MM.1S (cell line): Measurements from ENCODE around the gene LMOD1.
"Not testable (repeated sequence)": the region's sequence is repeated elsewhere in the genome, so short reads cannot be mapped to it uniquely, and the experiment has no call there.

Experiments
- DNase-seq: peaks from one replicate; pipeline ENCODE4 v3.0.0-alpha.2; 2015
- H2AFZ ChIP-seq: fragments of 300-600 bp; sonication (generic); 2 replicates; pipeline ENCODE4 v1.6.0; 2016; ENCODE audit warnings: antibody characterized with exemption, low read length
- H3F3A ChIP-seq: fragments of 300-600 bp; sonication (generic); 2 replicates; pipeline ENCODE4 v1.6.1; 2016; ENCODE audit warnings: mild to moderate bottlenecking, antibody characterized with exemption, low read length, moderate library complexity, mixed read lengths; ENCODE audit not compliant: insufficient read depth
- H3K27ac ChIP-seq: fragments of 300-600 bp; sonication (generic); 2 replicates; pipeline ENCODE4 v1.5.1; 2016; ENCODE audit warnings: mild to moderate bottlenecking, low read length
- H3K27me3 ChIP-seq: fragments of 300-600 bp; sonication (generic); replicated peaks from 2 replicates; pipeline ENCODE4 v1.6.0; 2016; ENCODE audit warnings: low read length; ENCODE audit not compliant: insufficient read depth
- H3K36me3 ChIP-seq: fragments of 300-600 bp; sonication (generic); replicated peaks from 2 replicates; pipeline ENCODE4 v1.6.1; 2016; ENCODE audit warnings: mild to moderate bottlenecking, low read length, mixed read lengths; ENCODE audit not compliant: insufficient read depth
- H3K4me1 ChIP-seq: fragments of 300-600 bp; sonication (generic); 2 replicates; pipeline ENCODE4 v1.6.1; 2016; ENCODE audit warnings: low read length, mixed read lengths
- H3K4me2 ChIP-seq: fragments of 300-600 bp; sonication (generic); 2 replicates; pipeline ENCODE4 v1.6.0; 2016; ENCODE audit warnings: low read depth, low read length
- H3K4me3 ChIP-seq: fragments of 300-600 bp; sonication (generic); 2 replicates; pipeline ENCODE4 v1.5.1; 2016; ENCODE audit warnings: low read length, mixed read lengths
- H3K79me2 ChIP-seq: fragments of 300-600 bp; sonication (generic); 2 replicates; pipeline ENCODE4 v1.6.1; 2016; ENCODE audit warnings: mixed run types, low read length, mixed read lengths
- H3K9ac ChIP-seq: fragments of 300-600 bp; sonication (generic); 2 replicates; pipeline ENCODE4 v1.6.1; 2016; ENCODE audit warnings: low read length, mixed read lengths
- H3K9me2 ChIP-seq: fragments of 300-600 bp; sonication (generic); replicated peaks from 2 replicates; pipeline ENCODE4 v1.6.1; 2016; ENCODE audit warnings: mild to moderate bottlenecking, low read length, mixed read lengths; ENCODE audit not compliant: insufficient read depth
- H3K9me3 ChIP-seq: fragments of 300-600 bp; sonication (generic); replicated peaks from 2 replicates; pipeline ENCODE4 v1.6.1; 2016; ENCODE audit warnings: mild to moderate bottlenecking, low read length, mixed read lengths; ENCODE audit not compliant: insufficient read depth
- H4K20me1 ChIP-seq: fragments of 300-600 bp; sonication (generic); 2 replicates; pipeline ENCODE4 v1.6.1; 2016; ENCODE audit warnings: mild to moderate bottlenecking, low read length, moderate library complexity, mixed read lengths; ENCODE audit not compliant: insufficient read depth
- CTCF ChIP-seq: fragments of 300-600 bp; sonication (generic); IDR thresholded peaks from 2 replicates; pipeline ENCODE4 v1.5.1; 2016; ENCODE audit warnings: antibody characterized with exemption, low read length, mixed read lengths
- EZH2 ChIP-seq: fragments of 300-600 bp; sonication (generic); optimal IDR thresholded peaks from 2 replicates; pipeline ENCODE3; 2017; ENCODE audit warnings: low read depth, mild to moderate bottlenecking, antibody characterized with exemption, low read length, mixed read lengths
- EZH2phosphoT487 ChIP-seq: fragments of 300-600 bp; sonication (generic); IDR thresholded peaks from 2 replicates; pipeline ENCODE4 v1.6.1; 2018; ENCODE audit warnings: antibody characterized with exemption, low read length

The LMOD1 gene

GRCh38 chr1:201870397-201870796, 76.0 kb downstream of the LMOD1 start:
- H3K36me3 ChIP-seq = peaks cover 34% of the 10 kb centered on the region; the same call in 1 of the 2 replicates
- no peaks in the 10 kb centered on the region for H3K9me3 ChIP-seq
- H3K27ac ChIP-seq = no peak overlapping the region
- no peak overlapping the region for H3K4me2 ChIP-seq
- no peaks in the 10 kb centered on the region for H3K79me2 ChIP-seq
- H2AFZ ChIP-seq = no peak overlapping the region
- no peaks in the 10 kb centered on the region for H3F3A ChIP-seq
- H4K20me1 ChIP-seq = no peaks in the 10 kb centered on the region
- no peak overlapping the region for H3K9ac ChIP-seq
- no peak for DNase-seq
- no peaks in the 10 kb centered on the region for H3K27me3 ChIP-seq
- H3K9me2 ChIP-seq = no peaks in the 10 kb centered on the region
- no peak for TF ChIP-seq EZH2phosphoT487
- TF ChIP-seq CTCF = no peak
- TF ChIP-seq EZH2 = no peak
- no peak overlapping the region for H3K4me3 ChIP-seq
- H3K4me1 ChIP-seq = no peaks in the 10 kb centered on the region

GRCh38 chr1:201861448-201861847, 84.9 kb downstream of the LMOD1 start:
- no peaks in the 10 kb centered on the region; the same call in 1 of the 2 replicates for H4K20me1 ChIP-seq
- no peak overlapping the region for H3K27ac ChIP-seq
- H3F3A ChIP-seq = peaks cover 11% of the 10 kb centered on the region
- H3K9me3 ChIP-seq = no peaks in the 10 kb centered on the region
- H3K4me1 ChIP-seq = peaks cover 13% of the 10 kb centered on the region
- H3K36me3 ChIP-seq = peaks cover 18% of the 10 kb centered on the region
- TF ChIP-seq CTCF (no peak), EZH2phosphoT487 (no peak), EZH2 (no peak)
- H3K9me2 ChIP-seq = no peaks in the 10 kb centered on the region
- no peak overlapping the region for H3K9ac ChIP-seq
- no peak overlapping the region for H3K4me2 ChIP-seq
- no peak for DNase-seq
- no peak overlapping the region for H3K4me3 ChIP-seq
- H2AFZ ChIP-seq = no peak overlapping the region
- H3K79me2 ChIP-seq = no peaks in the 10 kb centered on the region
- no peaks in the 10 kb centered on the region for H3K27me3 ChIP-seq

DNA sequence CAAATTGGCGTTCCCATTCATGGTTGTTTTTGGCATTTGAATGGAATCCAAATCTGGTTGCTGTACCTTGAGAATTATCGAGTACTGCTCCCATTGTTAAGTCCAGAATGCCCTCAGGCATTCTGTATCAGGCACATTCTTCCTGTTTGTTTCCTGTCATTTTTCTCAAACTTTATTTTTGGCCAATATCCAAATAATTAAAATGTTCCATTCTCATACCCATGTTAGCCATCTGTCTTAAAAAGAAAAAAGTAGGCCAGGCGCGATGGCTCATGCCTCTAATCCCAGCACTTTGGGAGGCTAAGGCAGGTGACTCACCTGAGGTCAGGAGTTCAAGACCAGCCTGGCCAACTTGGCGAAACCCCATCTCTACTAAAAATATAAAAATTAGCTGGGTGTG, 86.9 kb downstream of the LMOD1 start:
- Histone ChIP-seq H3K9me2 (no peaks in the 10 kb centered on the region), H3K4me3 (no peak overlapping the region), H2AFZ (no peak overlapping the region), H3K4me1 (peaks cover 12% of the 10 kb centered on the region), H3K9ac (no peak overlapping the region), H3K9me3 (no peaks in the 10 kb centered on the region), H3K79me2 (no peaks in the 10 kb centered on the region), H3K4me2 (no peak overlapping the region), H3F3A (peaks cover 11% of the 10 kb centered on the region), H4K20me1 (no peaks in the 10 kb centered on the region; the same call in 1 of the 2 replicates), H3K27me3 (no peaks in the 10 kb centered on the region), H3K36me3 (peaks cover 24% of the 10 kb centered on the region), H3K27ac (no peak overlapping the region)
- TF ChIP-seq CTCF (no peak), EZH2 (no peak), EZH2phosphoT487 (no peak)
- DNase-seq = no peak

- not testable (repeated sequence) for H4K20me1 ChIP-seq, H3K9me3 ChIP-seq, H3F3A ChIP-seq, H3K9me2 ChIP-seq, H3K4me3 ChIP-seq, H3K4me2 ChIP-seq, H3K4me1 ChIP-seq, DNase-seq, H3K27me3 ChIP-seq, H2AFZ ChIP-seq, H3K27ac ChIP-seq, H3K79me2 ChIP-seq, H3K9ac ChIP-seq
- peaks cover 38% of the 10 kb centered on the region for H3K36me3 ChIP-seq
Measured at GRCh38 chr1:201856722-201857121, 89.6 kb downstream of the LMOD1 start.
